DND-41 (cell line): Measurements from ENCODE around the gene BUD31.
A peak's percentile ranks its signal among the peaks of the same experiment; 100 is the strongest.

Experiments
- ATAC-seq: fragments of 200-7000 bp; cut with Tn5 transposase; 3 replicates; pipeline ENCODE4 v1.9.1; 2021; ENCODE audit warnings: low read depth; ENCODE audit not compliant: insufficient read depth
- DNase-seq: peaks from one replicate; pipeline ENCODE4 v3.0.0-alpha.2; 2020
- H2AFZ ChIP-seq: 2 replicates; pipeline ENCODE4 v1.6.0; 2012; ENCODE audit warnings: low read depth, low read length
- H3K27ac ChIP-seq: 2 replicates; pipeline ENCODE4 v1.5.1; 2012; ENCODE audit warnings: low read length, inconsistent platforms
- H3K27me3 ChIP-seq: fragments of 200-600 bp; sonication (generic); 2 replicates; pipeline ENCODE4 v1.6.0; 2012; ENCODE audit warnings: low read length, mild to moderate bottlenecking, inconsistent platforms; ENCODE audit not compliant: insufficient read depth, poor library complexity
- H3K36me3 ChIP-seq: 2 replicates; pipeline ENCODE4 v1.5.1; 2012; ENCODE audit warnings: low read length, inconsistent platforms; ENCODE audit not compliant: insufficient read depth
- H3K4me1 ChIP-seq: 2 replicates; pipeline ENCODE4 v1.5.1; 2012; ENCODE audit warnings: mild to moderate bottlenecking, low read length; ENCODE audit not compliant: insufficient read depth
- H3K4me2 ChIP-seq: 2 replicates; pipeline ENCODE4 v1.6.0; 2012; ENCODE audit warnings: mild to moderate bottlenecking, moderate library complexity, low read length, inconsistent platforms; ENCODE audit not compliant: insufficient read depth
- H3K4me3 ChIP-seq, 2 experiments: fragments of 200-600 bp in 1 of 2; shearing (Covaris generic) in 1 of 2; 2 replicates each; pipeline ENCODE4 v1.5.1; 2012 to 2016; ENCODE audit warnings: inconsistent platforms in 2 of 2, low read length in 2 of 2, mild to moderate bottlenecking in 2 of 2, low read depth in 1 of 2, moderate library complexity in 1 of 2
- H3K79me2 ChIP-seq: 2 replicates; pipeline ENCODE4 v1.6.0; 2012; ENCODE audit warnings: low read length, inconsistent platforms; ENCODE audit not compliant: insufficient read depth
- H3K9ac ChIP-seq: 2 replicates; pipeline ENCODE4 v1.6.0; 2012; ENCODE audit warnings: low read depth, mild to moderate bottlenecking, inconsistent platforms, low read length, moderate library complexity
- H3K9me3 ChIP-seq: 2 replicates; pipeline ENCODE4 v1.5.1; 2012; ENCODE audit warnings: low read length, moderate library complexity, mild to moderate bottlenecking, inconsistent platforms; ENCODE audit not compliant: insufficient read depth, severe bottlenecking
- H4K20me1 ChIP-seq: 2 replicates; pipeline ENCODE4 v1.6.0; 2012; ENCODE audit warnings: low read length; ENCODE audit not compliant: insufficient read depth
- CTCF ChIP-seq: IDR thresholded peaks from 2 replicates; pipeline ENCODE4 v1.5.1; 2012; ENCODE audit warnings: borderline replicate concordance, low read length, moderate library complexity, mild to moderate bottlenecking; ENCODE audit not compliant: poor library complexity, severe bottlenecking; ENCODE audit errors: extremely low read depth
- EZH2 ChIP-seq: IDR thresholded peaks from 3 replicates; pipeline ENCODE4 v1.6.1; 2012; ENCODE audit warnings: borderline replicate concordance, low read depth, mild to moderate bottlenecking, moderate library complexity, low read length, inconsistent platforms; ENCODE audit not compliant: severe bottlenecking

Gene BUD31

GRCh38 chr7:99380823-99381663, 27.7 kb upstream of the BUD31 start:
- no peak for TF ChIP-seq CTCF
- TF ChIP-seq EZH2 = no peak
- Histone ChIP-seq H3K27me3 (no peaks in the 10 kb centered on the region), H3K4me3 (peak overlapping the region in 1 of 2 experiments; percentile 44; a peak in 2 of 4 replicates), H3K36me3 (peaks cover 44% of the 10 kb centered on the region), H3K9me3 (no peaks in the 10 kb centered on the region), H3K79me2 (peaks cover 74% of the 10 kb centered on the region), H3K9ac (peak overlapping the region; percentile 52), H2AFZ (peak overlapping the region; percentile 31; the same call in 1 of the 2 replicates), H4K20me1 (peaks cover 38% of the 10 kb centered on the region), H3K4me2 (peak overlapping the region; percentile 56), H3K4me1 (peaks cover 33% of the 10 kb centered on the region), H3K27ac (peak overlapping the region; percentile 85)
- ATAC-seq = peak; percentile 94
- peak; percentile 90 for DNase-seq

- DNase-seq (no peak), ATAC-seq (no peak)
- Histone ChIP-seq H3K4me3 (no peak overlapping the region), H3K79me2 (peaks cover 69% of the 10 kb centered on the region), H3K27ac (peak overlapping the region; percentile 85), H3K4me1 (peaks cover 29% of the 10 kb centered on the region), H3K36me3 (peaks cover 46% of the 10 kb centered on the region), H2AFZ (no peak overlapping the region), H4K20me1 (peaks cover 38% of the 10 kb centered on the region), H3K27me3 (no peaks in the 10 kb centered on the region), H3K9me3 (no peaks in the 10 kb centered on the region), H3K9ac (peak overlapping the region; percentile 52; the same call in 1 of the 2 replicates), H3K4me2 (peak overlapping the region; percentile 56; the same call in 1 of the 2 replicates)
- TF ChIP-seq CTCF = no peak
- no peak for TF ChIP-seq EZH2
Measured at GRCh38 chr7:99381664-99382075, 27.1 kb upstream of the BUD31 start.

- TF ChIP-seq EZH2 = no peak
- TF ChIP-seq CTCF = no peak
- H4K20me1 ChIP-seq = peaks cover 49% of the 10 kb centered on the region
Measured at GRCh38 chr7:99383203-99383602, 25.6 kb upstream of the BUD31 start.

More at GRCh38 chr7:99383203-99383602, 25.6 kb upstream of the BUD31 start:
- H3K27me3 ChIP-seq = no peaks in the 10 kb centered on the region
- no peak overlapping the region for H3K4me2 ChIP-seq
- no peak overlapping the region for H3K27ac ChIP-seq
- no peak overlapping the region for H3K9ac ChIP-seq
- peaks cover 29% of the 10 kb centered on the region for H3K4me1 ChIP-seq
- peaks cover 48% of the 10 kb centered on the region for H3K36me3 ChIP-seq
- no peaks in the 10 kb centered on the region for H3K9me3 ChIP-seq
- ATAC-seq = no peak
- H3K4me3 ChIP-seq = no peak overlapping the region
- DNase-seq = no peak
- no peak overlapping the region for H2AFZ ChIP-seq
- H3K79me2 ChIP-seq = peaks cover 53% of the 10 kb centered on the region
